ENCODE data around the gene LCE1C. TPM values are rescaled to one million over a fixed set of nuclear protein-coding genes. Genes with fewer than 3 reads are reported as not detected.

The LCE1C gene
- polyA plus RNA-seq, 1 donor from 2014 or later = not detected

DNA sequence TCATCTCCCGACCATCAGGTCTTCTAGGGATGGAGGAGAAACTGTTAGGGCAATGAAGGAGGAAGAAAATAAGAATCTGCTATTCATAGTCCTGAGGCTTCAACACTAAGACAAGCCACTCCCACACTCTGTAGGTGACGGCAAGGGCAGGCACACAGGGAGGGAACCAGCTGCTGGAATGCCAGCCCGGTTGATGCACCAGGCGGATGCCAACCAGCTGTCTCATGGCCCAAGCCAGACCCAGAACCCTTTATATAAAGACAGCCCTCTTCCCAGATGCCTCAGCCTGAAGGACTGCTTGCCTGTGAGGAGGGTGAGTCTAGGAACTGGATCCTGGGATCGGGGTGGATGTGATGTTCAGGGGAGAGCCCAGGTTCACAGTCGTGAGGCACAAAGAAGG, 48.7 kb downstream of the LCE1C start, which contains the start of gene KPRP:
KPRP (plus strand) TSS at position 279 of the 400 bp plus-strand sequence. CDS start 1,564 bp downstream, outside the sequence.
- Histone ChIP-seq H3K79me2 (replicated peaks; ENCODE audit: insufficient read depth, low read length) (no peaks in the 10 kb centered on the region), H2AFZ (ENCODE audit: low read depth, low read length) (no peak within 1 kb of the TSS), H3K4me2 (ENCODE audit: low read length) (no peak within 1 kb of the TSS)

DNA sequence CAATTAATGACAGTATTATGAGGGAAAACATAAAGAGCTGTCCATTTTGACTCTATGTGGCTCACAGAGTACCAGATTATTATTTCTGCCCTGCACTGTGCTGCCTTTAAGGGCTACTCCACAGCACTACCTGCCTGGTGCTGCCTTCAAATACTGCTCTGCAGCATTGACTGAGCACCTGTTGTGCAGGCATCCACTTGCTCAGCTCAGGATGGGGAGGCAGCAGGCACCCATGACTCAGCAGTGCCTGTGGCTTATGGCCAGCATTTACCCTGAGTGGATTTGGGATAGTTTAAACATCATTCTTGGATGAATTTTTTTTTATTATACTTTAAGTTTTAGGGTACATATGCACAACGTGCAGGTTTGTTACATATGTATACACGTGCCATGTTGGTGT, 49.6 kb downstream of the LCE1C start:
- peaks cover 3% of the 10 kb centered on the region for H3K9me3 ChIP-seq (ENCODE audit: low read length)
- H3K79me2 ChIP-seq (replicated peaks; ENCODE audit: insufficient read depth, low read length) = no peaks in the 10 kb centered on the region
- H3K36me3 ChIP-seq (ENCODE audit: insufficient read depth, low read length) = no peaks in the 10 kb centered on the region
- no peaks in the 10 kb centered on the region for H3F3A ChIP-seq (ENCODE audit: insufficient read depth, low read length, poor library complexity, severe bottlenecking)
- no peaks in the 10 kb centered on the region for H4K20me1 ChIP-seq (ENCODE audit: insufficient read depth)
- H2AFZ ChIP-seq (ENCODE audit: low read depth, low read length) = no peak overlapping the region
- TF ChIP-seq, protein P1, sequence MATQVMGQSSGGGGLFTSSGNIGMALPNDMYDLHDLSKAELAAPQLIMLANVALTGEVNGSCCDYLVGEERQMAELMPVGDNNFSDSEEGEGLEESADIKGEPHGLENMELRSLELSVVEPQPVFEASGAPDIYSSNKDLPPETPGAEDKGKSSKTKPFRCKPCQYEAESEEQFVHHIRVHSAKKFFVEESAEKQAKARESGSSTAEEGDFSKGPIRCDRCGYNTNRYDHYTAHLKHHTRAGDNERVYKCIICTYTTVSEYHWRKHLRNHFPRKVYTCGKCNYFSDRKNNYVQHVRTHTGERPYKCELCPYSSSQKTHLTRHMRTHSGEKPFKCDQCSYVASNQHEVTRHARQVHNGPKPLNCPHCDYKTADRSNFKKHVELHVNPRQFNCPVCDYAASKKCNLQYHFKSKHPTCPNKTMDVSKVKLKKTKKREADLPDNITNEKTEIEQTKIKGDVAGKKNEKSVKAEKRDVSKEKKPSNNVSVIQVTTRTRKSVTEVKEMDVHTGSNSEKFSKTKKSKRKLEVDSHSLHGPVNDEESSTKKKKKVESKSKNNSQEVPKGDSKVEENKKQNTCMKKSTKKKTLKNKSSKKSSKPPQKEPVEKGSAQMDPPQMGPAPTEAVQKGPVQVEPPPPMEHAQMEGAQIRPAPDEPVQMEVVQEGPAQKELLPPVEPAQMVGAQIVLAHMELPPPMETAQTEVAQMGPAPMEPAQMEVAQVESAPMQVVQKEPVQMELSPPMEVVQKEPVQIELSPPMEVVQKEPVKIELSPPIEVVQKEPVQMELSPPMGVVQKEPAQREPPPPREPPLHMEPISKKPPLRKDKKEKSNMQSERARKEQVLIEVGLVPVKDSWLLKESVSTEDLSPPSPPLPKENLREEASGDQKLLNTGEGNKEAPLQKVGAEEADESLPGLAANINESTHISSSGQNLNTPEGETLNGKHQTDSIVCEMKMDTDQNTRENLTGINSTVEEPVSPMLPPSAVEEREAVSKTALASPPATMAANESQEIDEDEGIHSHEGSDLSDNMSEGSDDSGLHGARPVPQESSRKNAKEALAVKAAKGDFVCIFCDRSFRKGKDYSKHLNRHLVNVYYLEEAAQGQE (IDR thresholded peaks at IDR 0.05; ENCODE audit: borderline replicate concordance) = no peak
- TF ChIP-seq, protein P2, sequence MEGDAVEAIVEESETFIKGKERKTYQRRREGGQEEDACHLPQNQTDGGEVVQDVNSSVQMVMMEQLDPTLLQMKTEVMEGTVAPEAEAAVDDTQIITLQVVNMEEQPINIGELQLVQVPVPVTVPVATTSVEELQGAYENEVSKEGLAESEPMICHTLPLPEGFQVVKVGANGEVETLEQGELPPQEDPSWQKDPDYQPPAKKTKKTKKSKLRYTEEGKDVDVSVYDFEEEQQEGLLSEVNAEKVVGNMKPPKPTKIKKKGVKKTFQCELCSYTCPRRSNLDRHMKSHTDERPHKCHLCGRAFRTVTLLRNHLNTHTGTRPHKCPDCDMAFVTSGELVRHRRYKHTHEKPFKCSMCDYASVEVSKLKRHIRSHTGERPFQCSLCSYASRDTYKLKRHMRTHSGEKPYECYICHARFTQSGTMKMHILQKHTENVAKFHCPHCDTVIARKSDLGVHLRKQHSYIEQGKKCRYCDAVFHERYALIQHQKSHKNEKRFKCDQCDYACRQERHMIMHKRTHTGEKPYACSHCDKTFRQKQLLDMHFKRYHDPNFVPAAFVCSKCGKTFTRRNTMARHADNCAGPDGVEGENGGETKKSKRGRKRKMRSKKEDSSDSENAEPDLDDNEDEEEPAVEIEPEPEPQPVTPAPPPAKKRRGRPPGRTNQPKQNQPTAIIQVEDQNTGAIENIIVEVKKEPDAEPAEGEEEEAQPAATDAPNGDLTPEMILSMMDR (IDR thresholded peaks at IDR 0.05; ENCODE audit: poor library complexity, severe bottlenecking) = no peak
- TF ChIP-seq EZH2 (IDR thresholded peaks at IDR 0.05; ENCODE audit: borderline replicate concordance, insufficient read depth, low read length, poor library complexity, severe bottlenecking) (no peak), MXI1 (conservative IDR thresholded peaks at IDR 0.05; ENCODE audit: poor library complexity, severe bottlenecking) (no peak), EP300 (conservative IDR thresholded peaks at IDR 0.05; ENCODE audit: poor library complexity, severe bottlenecking) (no peak), SMC3 (conservative IDR thresholded peaks at IDR 0.05; ENCODE audit: poor library complexity) (no peak), RAD21 (conservative IDR thresholded peaks at IDR 0.05) (no peak)
- H3K9me2 ChIP-seq (ENCODE audit: insufficient read depth, low read length) = no peaks in the 10 kb centered on the region
- no peak overlapping the region for H3K9ac ChIP-seq (ENCODE audit: low read length)
- no peak overlapping the region for H3K27ac ChIP-seq (ENCODE audit: low read length)
- no peaks in the 10 kb centered on the region for H3K27me3 ChIP-seq (ENCODE audit: insufficient read depth, low read depth, low read length)
- no peak overlapping the region for H3K4me3 ChIP-seq (ENCODE audit: low read length)
- H3K4me2 ChIP-seq (ENCODE audit: low read length) = no peak overlapping the region

More for the DNA sequence above, 48.7 kb downstream of the LCE1C start, which contains the start of gene KPRP:
- Histone ChIP-seq H3K9ac (ENCODE audit: low read length) (no peak within 1 kb of the TSS), H3K9me2 (ENCODE audit: insufficient read depth, low read length) (no peaks in the 10 kb centered on the region), H3K9me3 (ENCODE audit: low read length) (peaks cover 6% of the 10 kb centered on the region), H3K27me3 (ENCODE audit: insufficient read depth, low read depth, low read length) (no peaks in the 10 kb centered on the region), H4K20me1 (ENCODE audit: insufficient read depth) (no peaks in the 10 kb centered on the region), H3F3A (ENCODE audit: insufficient read depth, low read length, poor library complexity, severe bottlenecking) (no peaks in the 10 kb centered on the region), H3K36me3 (ENCODE audit: insufficient read depth, low read length) (no peaks in the 10 kb centered on the region), H3K27ac (ENCODE audit: low read length) (no peak within 1 kb of the TSS), H3K4me3 (ENCODE audit: low read length) (no peak within 1 kb of the TSS)
- TF ChIP-seq EP300 (conservative IDR thresholded peaks at IDR 0.05; ENCODE audit: poor library complexity, severe bottlenecking) = no peak
- TF ChIP-seq TAF1 (IDR thresholded peaks at IDR 0.05; ENCODE audit: low read depth) = no peak
- no peak for TF ChIP-seq EZH2 (IDR thresholded peaks at IDR 0.05; ENCODE audit: borderline replicate concordance, insufficient read depth, low read length, poor library complexity, severe bottlenecking)
- TF ChIP-seq, protein P1 (IDR thresholded peaks at IDR 0.05; ENCODE audit: borderline replicate concordance) = no peak

Other genes with a start within 250 kb of the LCE1C start
- gene LCE3E, start 239.9 kb downstream of the LCE1C start, polyA plus RNA-seq = not detected in 2 replicates
- gene LCE3D, start 226.1 kb downstream of the LCE1C start, polyA plus RNA-seq = not detected in 2 replicates
- gene LCE3C, start 206.4 kb downstream of the LCE1C start, polyA plus RNA-seq = not detected in 2 replicates
- gene LCE3B, start 192.8 kb downstream of the LCE1C start, polyA plus RNA-seq = not detected in 2 replicates
- not detected in 2 replicates for gene LCE3A, start 183.5 kb downstream of the LCE1C start, polyA plus RNA-seq
- gene LCE2D, start 143.3 kb downstream of the LCE1C start, polyA plus RNA-seq = not detected in 2 replicates
- gene LCE2C, start 131.4 kb downstream of the LCE1C start, polyA plus RNA-seq = not detected in 2 replicates
- not detected in 2 replicates for gene LCE2B, start 120.5 kb downstream of the LCE1C start, polyA plus RNA-seq
- not detected in 2 replicates for gene LCE2A, start 108.3 kb downstream of the LCE1C start, polyA plus RNA-seq
- not detected in 2 replicates for gene LCE4A, start 98.5 kb downstream of the LCE1C start, polyA plus RNA-seq
- gene KPRP, start 48.6 kb downstream of the LCE1C start, polyA plus RNA-seq = not detected in 2 replicates
- gene LCE1F, start 31.5 kb downstream of the LCE1C start, polyA plus RNA-seq = not detected in 2 replicates
- not detected in 2 replicates for gene LCE1E, start 20.4 kb downstream of the LCE1C start, polyA plus RNA-seq
- gene LCE1D, start 9.9 kb downstream of the LCE1C start, polyA plus RNA-seq = not detected in 2 replicates
- gene LCE1B, start 5.3 kb upstream of the LCE1C start, polyA plus RNA-seq = not detected in 2 replicates
- not detected in 2 replicates for gene LCE1A, start 20.8 kb upstream of the LCE1C start, polyA plus RNA-seq
- not detected in 2 replicates for gene LCE6A, start 36.2 kb upstream of the LCE1C start, polyA plus RNA-seq
- gene LCE7A, start 53.3 kb upstream of the LCE1C start, polyA plus RNA-seq = not detected in 2 replicates
- not detected in 2 replicates for gene SMCP, start 71.7 kb upstream of the LCE1C start, polyA plus RNA-seq
- gene IVL, start 101.9 kb upstream of the LCE1C start, polyA plus RNA-seq = not detected in 2 replicates
- not detected in 2 replicates for gene SPRR5, start 140.6 kb upstream of the LCE1C start, polyA plus RNA-seq
- gene SPRR4, start 164.0 kb upstream of the LCE1C start, polyA plus RNA-seq = not detected in 2 replicates
- gene SPRR1A, start 177.4 kb upstream of the LCE1C start, polyA plus RNA-seq = not detected in 2 replicates
- not detected in 2 replicates for gene SPRR3, start 195.1 kb upstream of the LCE1C start, polyA plus RNA-seq
- gene SPRR1B, start 224.6 kb upstream of the LCE1C start, polyA plus RNA-seq = not detected in 2 replicates
- gene SPRR2D, start 234.5 kb upstream of the LCE1C start, polyA plus RNA-seq = not detected in 2 replicates